Measurements from ENCODE around the gene PDE4C.

The PDE4C gene

GRCh38 chr19:18254546-18255503 is 28.6 kb upstream of the PDE4C start:
- no peak for DNase-seq

GRCh38 chr19:18253716-18254115 is 27.5 kb upstream of the PDE4C start:
- no peak for DNase-seq

GRCh38 chr19:18253130-18253529 is 26.9 kb upstream of the PDE4C start:
- no peak for DNase-seq

- no peak for DNase-seq
Measured at GRCh38 chr19:18252370-18252717, 26.1 kb upstream of the PDE4C start.

- peak; percentile 71 to 81 for DNase-seq
Measured at GRCh38 chr19:18251587-18252369, 25.5 kb upstream of the PDE4C start.

GRCh38 chr19:18249834-18250233 is 23.6 kb upstream of the PDE4C start:
- no peak for DNase-seq

- DNase-seq, result no peak
Measured at GRCh38 chr19:18245297-18245696, 19.1 kb upstream of the PDE4C start.

- no peak for DNase-seq
Measured at GRCh38 chr19:18239303-18239702, 13.1 kb upstream of the PDE4C start.

- DNase-seq, result no peak
Measured at GRCh38 chr19:18234194-18234593, 8.0 kb upstream of the PDE4C start.

- peak; percentile 26 to 50 for DNase-seq
Measured at GRCh38 chr19:18233224-18233825, 7.1 kb upstream of the PDE4C start.

- DNase-seq, result peak in 1 of 2 donors; percentile 18
Measured at GRCh38 chr19:18232540-18233223, 6.4 kb upstream of the PDE4C start.

- DNase-seq, result peak; percentile 11 to 47
Measured at GRCh38 chr19:18231775-18232174, 5.5 kb upstream of the PDE4C start.

GRCh38 chr19:18230941-18231734 is 4.9 kb upstream of the PDE4C start:
- peak; percentile 16 to 47 for DNase-seq

- no peak for DNase-seq
Measured at GRCh38 chr19:18229915-18230314, 3.7 kb upstream of the PDE4C start.

GRCh38 chr19:18229474-18229873 is 3.2 kb upstream of the PDE4C start:
- DNase-seq, result no peak

- DNase-seq, result no peak
Measured at GRCh38 chr19:18227781-18228271, 1.6 kb upstream of the PDE4C start.

- DNase-seq, result no peak
Measured at GRCh38 chr19:18226956-18227780, 930 bp upstream of the PDE4C start.

GRCh38 chr19:18225355-18225701 is 910 bp downstream of the PDE4C start:
- no peak for DNase-seq

GRCh38 chr19:18224525-18225354 is 1.5 kb downstream of the PDE4C start:
- peak; percentile 99 to 100 for DNase-seq

All from inflammatory macrophage (primary cell).